Endothelial cell of umbilical vein (primary cell): ENCODE data around the gene CCSER1.

ENCODE experiments used
- CTCF ChIP-seq, 2 donors: IDR thresholded peaks; 1 replicate in 1 of 2; 2 replicates in 1 of 2; pipeline ENCODE4 v1.5.1; 2011; ENCODE audit warnings: low read length in 2 of 2, mild to moderate bottlenecking in 2 of 2, moderate library complexity in 2 of 2, control low read depth in 1 of 2, inconsistent platforms in 1 of 2, low read depth in 1 of 2; ENCODE audit not compliant: insufficient read depth in 1 of 2; ENCODE audit errors: extremely low read depth in 1 of 2
- EZH2 ChIP-seq: IDR thresholded peaks from 2 replicates; pipeline ENCODE4 v1.6.1; 2012; ENCODE audit warnings: borderline replicate concordance, low read depth, mild to moderate bottlenecking, moderate library complexity, low read length, inconsistent platforms; ENCODE audit not compliant: severe bottlenecking
- MAX ChIP-seq: IDR thresholded peaks from 2 replicates; pipeline ENCODE4 v1.6.1; 2011; ENCODE audit not compliant: insufficient read depth, insufficient read length
- POLR2AphosphoS5 ChIP-seq: IDR thresholded peaks from 2 replicates; pipeline ENCODE4 v1.6.1; 2012; ENCODE audit warnings: low read depth, mild to moderate bottlenecking, control low read depth, low read length, moderate library complexity; ENCODE audit not compliant: insufficient read depth

- no peak for TF ChIP-seq MAX
- TF ChIP-seq EZH2: no peak
- TF ChIP-seq CTCF (IDR thresholded peaks at IDR 0.05; ENCODE audit: extremely low read depth in 1 of 2, insufficient read depth in 1 of 2, low read depth in 1 of 2, low read length in 2 of 2): no peak
- no peak for TF ChIP-seq POLR2AphosphoS5
Observed at GRCh38 chr4:91114386-91114785, 987.2 kb downstream of the CCSER1 start.
